HUES6 (cell line): ENCODE measurements around the gene LRRC74A.

Experiments used
- H3K27ac ChIP-seq: 2 replicates; pipeline ENCODE4 v1.7.0; 2013; ENCODE audit warnings: low read depth, mild to moderate bottlenecking, low read length, inconsistent platforms
- H3K27me3 ChIP-seq: 2 replicates; pipeline ENCODE4 v1.6.1; 2013; ENCODE audit warnings: low read length; ENCODE audit not compliant: control insufficient read depth, insufficient read depth
- H3K36me3 ChIP-seq: 2 replicates; pipeline ENCODE4 v1.6.1; 2013; ENCODE audit warnings: low read length; ENCODE audit not compliant: control insufficient read depth, insufficient read depth
- H3K4me1 ChIP-seq: 2 replicates; pipeline ENCODE4 v1.6.1; 2013; ENCODE audit warnings: low read length; ENCODE audit not compliant: control insufficient read depth, insufficient read depth
- H3K4me3 ChIP-seq: 2 replicates; pipeline ENCODE4 v1.5.1; 2013; ENCODE audit warnings: low read depth, low read length
- H3K9ac ChIP-seq: one replicate; pipeline ENCODE4 v1.6.1; 2013; ENCODE audit warnings: mild to moderate bottlenecking, low read length
- H3K9me3 ChIP-seq: 2 replicates; pipeline ENCODE4 v1.6.1; 2013; ENCODE audit warnings: low read depth, low read length; ENCODE audit not compliant: control insufficient read depth, insufficient read depth

Gene LRRC74A

GRCh38 chr14:76872796-76873432 is 46.7 kb downstream of the LRRC74A start:
- H3K27me3 ChIP-seq = no peaks in the 10 kb centered on the region
- peak overlapping the region; percentile 19 for H3K9ac ChIP-seq
- H3K36me3 ChIP-seq = no peaks in the 10 kb centered on the region
- no peak overlapping the region for H3K27ac ChIP-seq
- H3K4me1 ChIP-seq = peaks cover 5% of the 10 kb centered on the region; the same call in 1 of the 2 replicates
- H3K9me3 ChIP-seq = peaks cover 8% of the 10 kb centered on the region; the same call in 1 of the 2 replicates
- no peak overlapping the region for H3K4me3 ChIP-seq

GRCh38 chr14:76874734-76875133 is 48.5 kb downstream of the LRRC74A start:
- Histone ChIP-seq H3K4me1 (peaks cover 5% of the 10 kb centered on the region; the same call in 1 of the 2 replicates), H3K27me3 (no peaks in the 10 kb centered on the region), H3K36me3 (no peaks in the 10 kb centered on the region), H3K9me3 (peaks cover 8% of the 10 kb centered on the region; the same call in 1 of the 2 replicates), H3K27ac (no peak overlapping the region), H3K9ac (no peak overlapping the region), H3K4me3 (no peak overlapping the region)

- no peak overlapping the region for H3K9ac ChIP-seq
- H3K4me3 ChIP-seq = no peak overlapping the region
- H3K9me3 ChIP-seq = peaks cover 8% of the 10 kb centered on the region; the same call in 1 of the 2 replicates
- peaks cover 5% of the 10 kb centered on the region; the same call in 1 of the 2 replicates for H3K4me1 ChIP-seq
- no peaks in the 10 kb centered on the region for H3K36me3 ChIP-seq
- no peak overlapping the region for H3K27ac ChIP-seq
- no peaks in the 10 kb centered on the region for H3K27me3 ChIP-seq
Measured at GRCh38 chr14:76876076-76876475, 49.9 kb downstream of the LRRC74A start.

- H3K4me3 ChIP-seq = no peak overlapping the region
- H3K27me3 ChIP-seq = no peaks in the 10 kb centered on the region
- no peak overlapping the region for H3K27ac ChIP-seq
- H3K9me3 ChIP-seq = peaks cover 8% of the 10 kb centered on the region; the same call in 1 of the 2 replicates
- H3K9ac ChIP-seq = no peak overlapping the region
- H3K36me3 ChIP-seq = no peaks in the 10 kb centered on the region
- peaks cover 5% of the 10 kb centered on the region; the same call in 1 of the 2 replicates for H3K4me1 ChIP-seq
Measured at GRCh38 chr14:76877871-76878270, 51.7 kb downstream of the LRRC74A start.

- Histone ChIP-seq H3K27ac (no peak overlapping the region), H3K36me3 (no peaks in the 10 kb centered on the region), H3K4me1 (peaks cover 12% of the 10 kb centered on the region), H3K9ac (no peak overlapping the region), H3K27me3 (no peaks in the 10 kb centered on the region), H3K4me3 (no peak overlapping the region), H3K9me3 (peaks cover 5% of the 10 kb centered on the region; the same call in 1 of the 2 replicates)
Measured at GRCh38 chr14:76880449-76880848, 54.2 kb downstream of the LRRC74A start.

- no peak overlapping the region for H3K4me3 ChIP-seq
- H3K9ac ChIP-seq = no peak overlapping the region
- H3K27me3 ChIP-seq = no peaks in the 10 kb centered on the region
- peaks cover 17% of the 10 kb centered on the region for H3K4me1 ChIP-seq
- H3K36me3 ChIP-seq = no peaks in the 10 kb centered on the region
- H3K9me3 ChIP-seq = no peaks in the 10 kb centered on the region
- no peak overlapping the region for H3K27ac ChIP-seq
Measured at GRCh38 chr14:76881348-76881747, 55.1 kb downstream of the LRRC74A start.

- no peaks in the 10 kb centered on the region for H3K36me3 ChIP-seq
- H3K27me3 ChIP-seq = no peaks in the 10 kb centered on the region
- peaks cover 17% of the 10 kb centered on the region for H3K4me1 ChIP-seq
- no peak overlapping the region for H3K9ac ChIP-seq
- H3K9me3 ChIP-seq = no peaks in the 10 kb centered on the region
- H3K4me3 ChIP-seq = no peak overlapping the region
- no peak overlapping the region for H3K27ac ChIP-seq
Measured at GRCh38 chr14:76882651-76883050, 56.4 kb downstream of the LRRC74A start.

- no peaks in the 10 kb centered on the region for H3K9me3 ChIP-seq
- no peak overlapping the region for H3K27ac ChIP-seq
- H3K36me3 ChIP-seq = no peaks in the 10 kb centered on the region
- no peak overlapping the region for H3K9ac ChIP-seq
- H3K4me3 ChIP-seq = no peak overlapping the region
- H3K4me1 ChIP-seq = peaks cover 17% of the 10 kb centered on the region
- no peaks in the 10 kb centered on the region for H3K27me3 ChIP-seq
Measured at GRCh38 chr14:76883447-76883846, 57.2 kb downstream of the LRRC74A start.

GRCh38 chr14:76884394-76884793 is 58.2 kb downstream of the LRRC74A start:
- Histone ChIP-seq H3K27me3 (no peaks in the 10 kb centered on the region), H3K9ac (no peak overlapping the region), H3K9me3 (no peaks in the 10 kb centered on the region), H3K4me1 (peaks cover 17% of the 10 kb centered on the region), H3K27ac (no peak overlapping the region), H3K36me3 (no peaks in the 10 kb centered on the region), H3K4me3 (no peak overlapping the region)

- H3K9me3 ChIP-seq = no peaks in the 10 kb centered on the region
- no peaks in the 10 kb centered on the region for H3K36me3 ChIP-seq
- no peaks in the 10 kb centered on the region for H3K27me3 ChIP-seq
- no peak overlapping the region for H3K4me3 ChIP-seq
- no peak overlapping the region for H3K9ac ChIP-seq
- no peak overlapping the region for H3K27ac ChIP-seq
- H3K4me1 ChIP-seq = peaks cover 17% of the 10 kb centered on the region
Measured at GRCh38 chr14:76884853-76885276, 58.7 kb downstream of the LRRC74A start.

GRCh38 chr14:76887191-76887590 is 61.0 kb downstream of the LRRC74A start:
- Histone ChIP-seq H3K27ac (no peak overlapping the region), H3K9me3 (no peaks in the 10 kb centered on the region)

More at GRCh38 chr14:76887191-76887590, 61.0 kb downstream of the LRRC74A start:
- peaks cover 17% of the 10 kb centered on the region for H3K4me1 ChIP-seq
- no peak overlapping the region for H3K4me3 ChIP-seq
- H3K9ac ChIP-seq = no peak overlapping the region
- no peaks in the 10 kb centered on the region for H3K27me3 ChIP-seq
- H3K36me3 ChIP-seq = no peaks in the 10 kb centered on the region
